K562 (cell line): Measurements from ENCODE around the gene ELMOD1.

Experiments used
- CHD1 ChIP-seq: fragments of 200-600 bp; sonication (generic); IDR thresholded peaks from one replicate; pipeline ENCODE4 v1.6.1; 2012; ENCODE audit warnings: mild to moderate bottlenecking, moderate library complexity, low read length, inconsistent platforms
- CTCF ChIP-seq, 3 experiments: IDR thresholded peaks in 2 of 3; conservative IDR thresholded peaks in 1 of 3; 2 replicates each; pipeline ENCODE4 v1.5.1; 2011 to 2012; ENCODE audit warnings: low read length in 3 of 3, mild to moderate bottlenecking in 3 of 3, control low read depth in 2 of 3, improper control_type of control experiment in 1 of 3, inconsistent platforms in 1 of 3, low read depth in 1 of 3, mixed read lengths in 1 of 3, moderate library complexity in 1 of 3; ENCODE audit not compliant: insufficient read depth in 2 of 3
- DEAF1 ChIP-seq: fragments of 450-650 bp; formaldehyde crosslinking; IDR thresholded peaks from 2 replicates; pipeline ENCODE4 v1.4.0; 2020; ENCODE audit warnings: mild to moderate bottlenecking, moderate library complexity
- HSF4 ChIP-seq: fragments of 250-450 bp; sonication (Bioruptor Pico); IDR thresholded peaks from 2 replicates; pipeline ENCODE4 v2.1.2; 2022; ENCODE audit warnings: mild to moderate bottlenecking, moderate library complexity, borderline replicate concordance
- POLR2A ChIP-seq: fragments of 450-650 bp; conservative IDR thresholded peaks from 2 replicates; pipeline ENCODE4 v1.6.1; 2016
- TGIF2 ChIP-seq: sonication (generic); formaldehyde crosslinking; IDR thresholded peaks from 2 replicates; pipeline ENCODE4 v1.8.1; 2022; ENCODE audit warnings: mild to moderate bottlenecking, missing genetic modification reagents, moderate library complexity
- ZBTB34 ChIP-seq: fragments of 250-450 bp; sonication (Bioruptor Pico); IDR thresholded peaks from 2 replicates; pipeline ENCODE4 v1.8.0; 2021; ENCODE audit warnings: mild to moderate bottlenecking, moderate library complexity

- TF ChIP-seq DEAF1 (CRISPR knock-in tag): no peak
- no peak for TF ChIP-seq ZBTB34 (CRISPR knock-in tag)
- no peak for TF ChIP-seq CHD1
- no peak for TF ChIP-seq HSF4 (CRISPR knock-in tag)
- no peak for TF ChIP-seq POLR2A
- no peak for TF ChIP-seq CTCF (IDR thresholded peaks at IDR 0.05 in 2 of 3, conservative IDR thresholded peaks at IDR 0.05 in 1 of 3; ENCODE audit: insufficient read depth in 2 of 3, low read depth in 1 of 3, low read length in 3 of 3)
- TF ChIP-seq TGIF2 (CRISPR knock-in tag): no peak
These were observed 117.8 kb downstream of the ELMOD1 start for GRCh38 chr11:107708792-107709191.
